Thoracic aorta (tissue), 2 donors: Measurements from ENCODE around the gene C15orf61. TPM values are rescaled to one million over a fixed set of nuclear protein-coding genes. Genes with fewer than 3 reads are reported as not detected.

Experiments used
- ATAC-seq: fragments of 150-250 bp; one replicate; pipeline ENCODE4 v1.8.0; 2017; ENCODE audit warnings: low read depth; ENCODE audit not compliant: insufficient number of reproducible peaks, low FRiP score
- DNase-seq: peaks from one replicate; pipeline ENCODE4 v3.0.0-alpha.2; 2020; ENCODE audit warnings: low spot score
- H3K27ac ChIP-seq, 2 donors: fragments of 200-600 bp; sonication (generic); 1 replicate in 1 of 2; 2 replicates in 1 of 2; pipeline ENCODE4 v1.5.1; 2016; ENCODE audit warnings: mild to moderate bottlenecking in 2 of 2, moderate library complexity in 2 of 2
- H3K27me3 ChIP-seq: fragments of 200-600 bp; sonication (generic); replicated peaks from 2 replicates; pipeline ENCODE4 v1.6.0; 2016; ENCODE audit warnings: mild to moderate bottlenecking; ENCODE audit not compliant: insufficient read depth
- H3K36me3 ChIP-seq: fragments of 200-600 bp; sonication (generic); one replicate; pipeline ENCODE4 v1.5.1; 2016
- H3K4me1 ChIP-seq, 2 donors: fragments of 200-600 bp; sonication (generic); 1 replicate in 1 of 2; 2 replicates in 1 of 2; pipeline versions ENCODE4 v1.5.1 to v1.6.0; 2016; ENCODE audit warnings: low read depth in 2 of 2, mild to moderate bottlenecking in 1 of 2; ENCODE audit not compliant: control insufficient read depth in 1 of 2
- H3K4me3 ChIP-seq: fragments of 200-600 bp; sonication (generic); 2 replicates; pipeline ENCODE4 v1.5.1; 2016; ENCODE audit warnings: mild to moderate bottlenecking
- H3K9me3 ChIP-seq: fragments of 200-600 bp; sonication (generic); 2 replicates; pipeline ENCODE4 v1.5.1; 2016
- total RNA-seq, 2 donors: library from RNA; depleted of rRNA; stranded (reverse); fragments of >200 nt; gene quantifications; one replicate each; pipeline versions ENCODE4 v1.1.0 to v1.2.3, GENCODE V29; 2016
- TF ChIP-seq, protein P1 (sequence below): fragments of 200-600 bp; sonication (generic); IDR thresholded peaks from one replicate; pipeline ENCODE4 v1.5.1; 2019; ENCODE audit warnings: antibody characterized with exemption

Gene C15orf61
- total RNA-seq, 2 donors from 2014 or later = 1.6 to 4.5 TPM

DNA sequence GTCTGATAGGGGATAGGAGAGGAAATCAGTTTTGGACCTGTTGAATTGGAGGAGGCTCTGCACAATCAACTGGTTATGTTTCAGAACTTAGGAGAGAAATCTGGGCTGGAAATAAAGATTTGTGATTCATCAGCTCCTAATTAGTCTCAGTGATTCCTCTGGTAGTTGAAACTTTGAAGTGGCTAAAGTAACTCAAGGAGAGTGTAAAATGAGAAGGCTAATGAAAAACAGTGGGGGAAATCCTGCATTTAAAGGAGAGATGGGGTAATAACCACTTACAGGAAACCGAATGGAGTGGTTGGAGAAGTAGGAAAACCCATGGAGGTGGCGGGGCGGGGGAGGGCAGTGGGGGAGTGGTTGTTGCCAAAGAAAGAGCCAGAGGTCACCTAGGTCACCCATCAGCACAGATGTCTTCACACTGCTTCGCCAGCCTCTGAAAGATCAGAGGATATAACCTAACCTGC lies 54.1 kb downstream of the C15orf61 start:
- ATAC-seq (no peak), DNase-seq (no peak)
- Histone ChIP-seq H3K4me1 (no peaks in the 10 kb centered on the region), H3K9me3 (no peaks in the 10 kb centered on the region), H3K4me3 (no peak overlapping the region), H3K27ac (no peak overlapping the region), H3K27me3 (no peaks in the 10 kb centered on the region), H3K36me3 (no peaks in the 10 kb centered on the region)
- TF ChIP-seq, protein P1, sequence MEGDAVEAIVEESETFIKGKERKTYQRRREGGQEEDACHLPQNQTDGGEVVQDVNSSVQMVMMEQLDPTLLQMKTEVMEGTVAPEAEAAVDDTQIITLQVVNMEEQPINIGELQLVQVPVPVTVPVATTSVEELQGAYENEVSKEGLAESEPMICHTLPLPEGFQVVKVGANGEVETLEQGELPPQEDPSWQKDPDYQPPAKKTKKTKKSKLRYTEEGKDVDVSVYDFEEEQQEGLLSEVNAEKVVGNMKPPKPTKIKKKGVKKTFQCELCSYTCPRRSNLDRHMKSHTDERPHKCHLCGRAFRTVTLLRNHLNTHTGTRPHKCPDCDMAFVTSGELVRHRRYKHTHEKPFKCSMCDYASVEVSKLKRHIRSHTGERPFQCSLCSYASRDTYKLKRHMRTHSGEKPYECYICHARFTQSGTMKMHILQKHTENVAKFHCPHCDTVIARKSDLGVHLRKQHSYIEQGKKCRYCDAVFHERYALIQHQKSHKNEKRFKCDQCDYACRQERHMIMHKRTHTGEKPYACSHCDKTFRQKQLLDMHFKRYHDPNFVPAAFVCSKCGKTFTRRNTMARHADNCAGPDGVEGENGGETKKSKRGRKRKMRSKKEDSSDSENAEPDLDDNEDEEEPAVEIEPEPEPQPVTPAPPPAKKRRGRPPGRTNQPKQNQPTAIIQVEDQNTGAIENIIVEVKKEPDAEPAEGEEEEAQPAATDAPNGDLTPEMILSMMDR = no peak

DNA sequence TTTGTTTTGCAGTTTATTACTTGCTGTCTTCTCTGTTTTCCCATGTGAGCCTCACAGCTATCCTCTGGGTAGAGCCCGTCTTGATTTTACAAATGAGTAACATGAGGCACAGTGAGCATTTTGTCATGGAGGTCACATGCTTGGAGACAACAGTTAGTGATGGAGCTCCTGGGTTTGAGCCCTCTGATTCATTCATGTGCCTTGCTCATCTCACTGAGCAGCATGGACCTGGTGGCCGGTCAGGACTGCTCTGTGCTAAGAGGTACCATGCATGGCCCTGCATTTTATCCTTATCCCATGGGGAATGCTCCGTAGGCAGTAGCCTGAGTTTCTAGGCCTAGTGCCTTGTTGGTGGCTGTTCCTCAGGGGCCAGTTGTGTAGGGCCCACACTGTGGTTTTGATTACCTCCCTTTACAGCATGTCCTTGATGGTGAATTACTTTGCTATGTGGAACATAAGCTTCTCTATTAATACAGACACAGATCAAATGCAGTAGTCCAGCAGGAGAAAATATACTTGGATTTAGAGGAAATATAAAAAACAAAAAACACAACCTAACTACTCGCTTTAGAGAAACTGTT lies 57.2 kb downstream of the C15orf61 start:
- Histone ChIP-seq H3K4me3 (no peak overlapping the region), H3K9me3 (no peaks in the 10 kb centered on the region), H3K4me1 (no peaks in the 10 kb centered on the region), H3K36me3 (no peaks in the 10 kb centered on the region), H3K27me3 (no peaks in the 10 kb centered on the region), H3K27ac (no peak overlapping the region)
- no peak for ATAC-seq
- TF ChIP-seq, protein P1 = no peak
- no peak for DNase-seq

DNA sequence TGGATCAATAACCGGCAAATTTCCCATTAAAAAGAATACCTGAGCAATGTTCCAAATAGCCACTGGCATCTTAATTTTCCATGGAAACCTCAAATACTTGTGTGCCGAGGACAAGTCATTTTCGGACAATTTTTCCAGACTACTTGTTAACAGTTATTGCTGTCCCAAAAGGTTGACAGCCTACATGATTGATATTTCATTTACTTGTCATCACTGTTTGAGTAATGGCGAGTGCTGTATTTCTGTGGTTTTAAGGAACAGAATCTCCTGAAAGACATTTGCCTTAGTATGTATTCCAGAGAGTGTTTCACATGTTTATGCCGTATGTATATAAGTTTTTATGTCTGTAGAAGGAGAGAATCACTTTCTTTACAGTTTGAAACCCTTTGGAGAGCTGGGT lies 58.2 kb downstream of the C15orf61 start:
- H3K36me3 ChIP-seq = no peaks in the 10 kb centered on the region
- no peak overlapping the region for H3K4me3 ChIP-seq
- no peak for DNase-seq
- H3K9me3 ChIP-seq = no peaks in the 10 kb centered on the region
- no peak for ATAC-seq
- no peaks in the 10 kb centered on the region for H3K27me3 ChIP-seq
- TF ChIP-seq, protein P1 = no peak
- no peak overlapping the region for H3K27ac ChIP-seq
- no peaks in the 10 kb centered on the region for H3K4me1 ChIP-seq

Other genes starting within 250 kb of the C15orf61 start
- 10 to 100 TPM in 1 of 2 donors, 1 to 10 TPM in 1; 7.4 to 10.2 TPM for gene MAP2K5, start 21.6 kb downstream of the C15orf61 start, total RNA-seq